Keratinocyte (primary cell): ENCODE data around the gene WWC1.

Source experiments
- EZH2 ChIP-seq: IDR thresholded peaks from one replicate; pipeline ENCODE4 v1.6.1; 2012; ENCODE audit warnings: inconsistent platforms, mild to moderate bottlenecking, low read length, moderate library complexity
- TF ChIP-seq, protein P1 (sequence below), 3 experiments: IDR thresholded peaks in 1 of 3; conservative IDR thresholded peaks in 1 of 3; optimal IDR thresholded peaks in 1 of 3; 2 replicates in 2 of 3; 3 replicates in 1 of 3; pipeline versions ENCODE3 to v1.5.1; 2011; ENCODE audit warnings: low read length in 3 of 3, mild to moderate bottlenecking in 3 of 3, moderate library complexity in 2 of 3, control low read depth in 1 of 3, inconsistent platforms in 1 of 3; ENCODE audit not compliant: insufficient read depth in 2 of 3; ENCODE audit errors: extremely low read depth in 1 of 3

DNA sequence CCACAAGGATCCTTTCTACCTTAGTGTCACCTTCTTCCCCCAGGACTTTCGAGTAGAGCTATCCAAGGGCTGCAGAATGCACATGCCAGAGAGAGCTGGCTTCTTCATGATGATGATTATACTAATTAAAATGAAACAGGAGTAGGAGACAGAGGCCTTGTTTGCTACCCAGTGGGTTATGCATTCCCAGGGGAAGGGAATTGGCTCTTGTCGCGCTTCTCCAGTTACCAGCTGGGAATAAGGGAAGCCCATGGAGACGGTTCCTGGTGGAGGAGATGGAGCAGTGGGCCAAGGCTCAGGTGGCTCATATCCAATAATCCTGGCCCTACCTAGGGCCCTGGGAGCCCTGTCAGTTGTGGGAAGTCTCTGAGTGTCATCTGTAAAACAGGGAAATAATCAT is 65.1 kb downstream of the WWC1 start:
- TF ChIP-seq, protein P1, sequence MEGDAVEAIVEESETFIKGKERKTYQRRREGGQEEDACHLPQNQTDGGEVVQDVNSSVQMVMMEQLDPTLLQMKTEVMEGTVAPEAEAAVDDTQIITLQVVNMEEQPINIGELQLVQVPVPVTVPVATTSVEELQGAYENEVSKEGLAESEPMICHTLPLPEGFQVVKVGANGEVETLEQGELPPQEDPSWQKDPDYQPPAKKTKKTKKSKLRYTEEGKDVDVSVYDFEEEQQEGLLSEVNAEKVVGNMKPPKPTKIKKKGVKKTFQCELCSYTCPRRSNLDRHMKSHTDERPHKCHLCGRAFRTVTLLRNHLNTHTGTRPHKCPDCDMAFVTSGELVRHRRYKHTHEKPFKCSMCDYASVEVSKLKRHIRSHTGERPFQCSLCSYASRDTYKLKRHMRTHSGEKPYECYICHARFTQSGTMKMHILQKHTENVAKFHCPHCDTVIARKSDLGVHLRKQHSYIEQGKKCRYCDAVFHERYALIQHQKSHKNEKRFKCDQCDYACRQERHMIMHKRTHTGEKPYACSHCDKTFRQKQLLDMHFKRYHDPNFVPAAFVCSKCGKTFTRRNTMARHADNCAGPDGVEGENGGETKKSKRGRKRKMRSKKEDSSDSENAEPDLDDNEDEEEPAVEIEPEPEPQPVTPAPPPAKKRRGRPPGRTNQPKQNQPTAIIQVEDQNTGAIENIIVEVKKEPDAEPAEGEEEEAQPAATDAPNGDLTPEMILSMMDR (optimal IDR thresholded peaks at IDR 0.05 in 1 of 3, IDR thresholded peaks at IDR 0.05 in 1 of 3, conservative IDR thresholded peaks at IDR 0.05 in 1 of 3; ENCODE audit: extremely low read depth in 1 of 3, insufficient read depth in 2 of 3, low read length in 3 of 3), result no peak
- no peak for TF ChIP-seq EZH2
